Measurements from ENCODE around the gene NTN4.
"Not testable (repeated sequence)": the region's sequence is repeated elsewhere in the genome, so short reads cannot be mapped to it uniquely, and the experiment has no call there.

DNA sequence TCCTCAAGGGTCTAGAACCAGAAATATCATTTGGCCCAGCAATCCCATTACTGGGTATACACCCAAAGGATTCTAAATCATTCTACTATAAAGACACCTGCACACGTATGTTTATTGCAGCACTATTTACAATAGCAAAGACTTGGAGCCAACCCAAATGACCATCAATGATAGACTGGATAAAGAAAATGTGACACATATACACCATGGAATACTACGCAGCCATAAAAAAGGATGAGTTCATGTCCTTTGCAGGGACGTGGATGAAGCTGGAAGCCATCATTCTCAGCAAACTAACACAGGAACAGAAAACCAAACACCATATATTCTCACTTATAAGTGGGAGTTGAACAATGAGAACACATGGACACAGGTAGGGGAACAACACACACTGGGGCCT is 112.8 kb downstream of the NTN4 start:
- not testable (repeated sequence) for TF ChIP-seq POLR2AphosphoS5 (IDR thresholded peaks at IDR 0.05; ENCODE audit: low read depth, low read length); POLR2A (IDR thresholded peaks at IDR 0.05; ENCODE audit: low read depth, low read length); TAF1 (IDR thresholded peaks at IDR 0.05; ENCODE audit: borderline replicate concordance, low read depth, low read length)

All from GM12892 (cell line).